ENCODE data around the gene ARID3A. TPM values are rescaled to one million over a fixed set of nuclear protein-coding genes. Genes with fewer than 3 reads are reported as not detected.
A peak's percentile ranks its signal among the peaks of the same experiment; 100 is the strongest.
"Not testable (repeated sequence)": the region's sequence is repeated elsewhere in the genome, so short reads cannot be mapped to it uniquely, and the experiment has no call there.

The ARID3A gene
- 37.1 TPM for total RNA-seq (ENCODE audit: insufficient read depth, low replicate concordance)

GRCh38 chr19:925526-926322, at the start of gene ARID3A:
TSS of gene ARID3A (plus strand) at chr19:926035. CDS start at chr19:929529, 3,494 bp downstream.
- DNase-seq (ENCODE audit: low spot score): peak; percentile 90

- DNase-seq (ENCODE audit: low spot score): no peak
These were observed 49.7 kb upstream of the ARID3A start for GRCh38 chr19:876089-876488.

GRCh38 chr19:876780-877314, 49.0 kb upstream of the ARID3A start:
- no peak for DNase-seq (ENCODE audit: low spot score)

- not testable (repeated sequence) for DNase-seq (ENCODE audit: low spot score)
These were observed 47.7 kb upstream of the ARID3A start for GRCh38 chr19:877992-878660.

- DNase-seq (ENCODE audit: low spot score): not testable (repeated sequence)
These were observed 46.9 kb upstream of the ARID3A start for GRCh38 chr19:878751-879561.

- no peak for DNase-seq (ENCODE audit: low spot score)
These were observed 46.0 kb upstream of the ARID3A start for GRCh38 chr19:879711-880438.

GRCh38 chr19:881385-882071, 44.3 kb upstream of the ARID3A start:
- no peak for DNase-seq (ENCODE audit: low spot score)

GRCh38 chr19:882871-883497, 42.9 kb upstream of the ARID3A start:
- DNase-seq (ENCODE audit: low spot score): no peak

- no peak for DNase-seq (ENCODE audit: low spot score)
These were observed 42.1 kb upstream of the ARID3A start for GRCh38 chr19:883661-884211.

GRCh38 chr19:884420-885211, 41.2 kb upstream of the ARID3A start:
- DNase-seq (ENCODE audit: low spot score): no peak

GRCh38 chr19:885536-886224, 40.2 kb upstream of the ARID3A start:
- no peak for DNase-seq (ENCODE audit: low spot score)

GRCh38 chr19:887072-887471, 38.8 kb upstream of the ARID3A start:
- no peak for DNase-seq (ENCODE audit: low spot score)

- no peak for DNase-seq (ENCODE audit: low spot score)
These were observed 38.2 kb upstream of the ARID3A start for GRCh38 chr19:887599-887998.

- DNase-seq (ENCODE audit: low spot score): no peak
These were observed 37.1 kb upstream of the ARID3A start for GRCh38 chr19:888581-889385.

GRCh38 chr19:889662-890295, 36.1 kb upstream of the ARID3A start:
- DNase-seq (ENCODE audit: low spot score): no peak

- no peak for DNase-seq (ENCODE audit: low spot score)
These were observed 35.0 kb upstream of the ARID3A start for GRCh38 chr19:890831-891230.
